ENCODE data around the gene TSC22D1. TPM values are rescaled to one million over a fixed set of nuclear protein-coding genes. Genes with fewer than 3 reads are reported as not detected.

Gene TSC22D1
- total RNA-seq, 1 donor from 2014 or later, result 153 TPM

DNA sequence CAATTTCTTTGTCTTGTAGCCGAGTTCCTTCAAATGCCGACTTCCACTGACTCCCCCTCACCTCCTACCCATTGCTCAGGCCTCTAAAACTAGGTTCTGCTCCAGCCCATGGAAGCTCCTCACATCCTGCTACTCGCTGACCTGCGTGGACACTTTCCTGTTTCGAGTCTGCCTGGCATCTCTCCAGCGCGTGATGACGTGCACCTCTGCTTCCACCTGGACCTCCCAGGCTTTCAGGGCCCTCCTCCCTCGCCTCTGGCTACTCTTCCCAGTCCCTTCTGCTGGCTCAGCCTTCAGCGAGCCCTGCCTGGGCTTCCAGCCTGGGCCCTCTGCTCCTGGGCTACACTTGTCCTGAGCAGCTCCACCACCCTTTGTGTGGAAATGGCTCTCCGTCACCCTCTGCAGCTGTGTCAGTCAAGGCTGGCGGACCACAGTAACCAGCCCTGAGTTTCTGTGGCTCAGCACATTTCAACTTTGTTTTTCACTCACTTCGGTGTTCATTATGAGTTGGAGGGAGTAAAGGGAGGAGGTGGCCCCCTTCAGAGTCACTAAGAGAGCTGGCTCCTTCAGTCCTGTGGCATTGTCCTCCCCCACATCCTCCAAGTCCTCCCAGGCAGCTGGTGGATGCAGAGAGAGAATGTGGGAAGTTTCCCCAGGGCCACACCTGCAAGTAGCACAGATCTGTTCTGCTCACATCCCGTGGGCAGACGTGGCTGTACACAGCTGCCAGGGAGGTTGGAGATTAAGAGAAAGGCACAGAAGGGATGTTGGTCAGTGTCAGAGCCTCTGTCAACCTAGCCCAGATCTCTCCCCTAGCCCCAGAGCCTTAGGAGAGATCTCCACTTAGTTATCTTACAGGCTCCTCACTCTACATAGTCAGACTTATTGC, 153.1 kb downstream of the TSC22D1 start:
- peaks cover 4% of the 10 kb centered on the region for H3K9me3 Mint-ChIP-seq (ENCODE audit: low read depth)
- H3K36me3 Mint-ChIP-seq (ENCODE audit: insufficient read depth), result peaks cover 2% of the 10 kb centered on the region
- DNase-seq (ENCODE audit: low spot score, unreplicated experiment), result no peak
- H3K27ac Mint-ChIP-seq, result no peak overlapping the region
- TF ChIP-seq, protein P1, sequence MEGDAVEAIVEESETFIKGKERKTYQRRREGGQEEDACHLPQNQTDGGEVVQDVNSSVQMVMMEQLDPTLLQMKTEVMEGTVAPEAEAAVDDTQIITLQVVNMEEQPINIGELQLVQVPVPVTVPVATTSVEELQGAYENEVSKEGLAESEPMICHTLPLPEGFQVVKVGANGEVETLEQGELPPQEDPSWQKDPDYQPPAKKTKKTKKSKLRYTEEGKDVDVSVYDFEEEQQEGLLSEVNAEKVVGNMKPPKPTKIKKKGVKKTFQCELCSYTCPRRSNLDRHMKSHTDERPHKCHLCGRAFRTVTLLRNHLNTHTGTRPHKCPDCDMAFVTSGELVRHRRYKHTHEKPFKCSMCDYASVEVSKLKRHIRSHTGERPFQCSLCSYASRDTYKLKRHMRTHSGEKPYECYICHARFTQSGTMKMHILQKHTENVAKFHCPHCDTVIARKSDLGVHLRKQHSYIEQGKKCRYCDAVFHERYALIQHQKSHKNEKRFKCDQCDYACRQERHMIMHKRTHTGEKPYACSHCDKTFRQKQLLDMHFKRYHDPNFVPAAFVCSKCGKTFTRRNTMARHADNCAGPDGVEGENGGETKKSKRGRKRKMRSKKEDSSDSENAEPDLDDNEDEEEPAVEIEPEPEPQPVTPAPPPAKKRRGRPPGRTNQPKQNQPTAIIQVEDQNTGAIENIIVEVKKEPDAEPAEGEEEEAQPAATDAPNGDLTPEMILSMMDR (IDR thresholded peaks at IDR 0.05; ENCODE audit: unreplicated experiment), result no peak
- no peak overlapping the region for H3K4me3 Mint-ChIP-seq (ENCODE audit: low read depth)
- H3K4me1 Mint-ChIP-seq (ENCODE audit: low read depth), result peaks cover 4% of the 10 kb centered on the region
- H3K27me3 Mint-ChIP-seq, result peaks cover 16% of the 10 kb centered on the region

DNA sequence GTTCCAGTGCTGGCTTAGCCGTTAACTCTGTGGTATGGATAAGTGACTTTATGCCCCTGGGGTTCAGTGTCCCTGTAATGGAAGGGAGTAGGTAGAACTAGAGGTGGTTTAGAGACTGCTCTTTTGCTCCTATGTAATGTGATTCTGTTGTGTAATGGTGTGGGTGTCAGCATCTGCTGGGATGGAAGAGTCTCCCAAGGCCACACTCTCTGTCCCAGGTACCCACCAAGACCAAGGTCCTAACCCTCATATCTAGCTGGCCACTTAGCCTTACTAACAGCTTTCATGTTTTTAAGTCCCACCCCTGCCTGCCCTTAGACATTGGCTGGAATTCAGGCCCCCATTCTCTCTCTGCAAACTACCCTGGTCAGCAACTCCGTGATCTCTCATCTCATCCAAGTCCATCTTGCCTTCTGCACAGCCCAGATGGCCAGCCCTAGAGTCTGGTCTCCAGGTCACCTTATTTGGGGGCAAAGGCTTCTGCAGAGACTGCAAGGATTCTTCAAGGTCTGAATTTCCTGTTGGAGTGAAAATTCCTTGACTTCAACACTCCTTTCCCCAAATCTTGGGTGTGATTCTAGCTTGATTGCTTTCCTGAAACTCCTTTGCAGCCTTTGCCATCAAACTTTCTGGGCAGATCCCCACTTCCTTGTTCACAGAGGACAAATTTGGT, 154.1 kb downstream of the TSC22D1 start:
- Mint-ChIP-seq H3K4me1 (ENCODE audit: low read depth) (peaks cover 7% of the 10 kb centered on the region), H3K27me3 (peaks cover 16% of the 10 kb centered on the region), H3K9me3 (ENCODE audit: low read depth) (no peaks in the 10 kb centered on the region), H3K4me3 (ENCODE audit: low read depth) (no peak overlapping the region), H3K27ac (no peak overlapping the region), H3K36me3 (ENCODE audit: insufficient read depth) (no peaks in the 10 kb centered on the region)
- TF ChIP-seq, protein P1 (IDR thresholded peaks at IDR 0.05; ENCODE audit: unreplicated experiment), result no peak
- no peak for DNase-seq (ENCODE audit: low spot score, unreplicated experiment)

DNA sequence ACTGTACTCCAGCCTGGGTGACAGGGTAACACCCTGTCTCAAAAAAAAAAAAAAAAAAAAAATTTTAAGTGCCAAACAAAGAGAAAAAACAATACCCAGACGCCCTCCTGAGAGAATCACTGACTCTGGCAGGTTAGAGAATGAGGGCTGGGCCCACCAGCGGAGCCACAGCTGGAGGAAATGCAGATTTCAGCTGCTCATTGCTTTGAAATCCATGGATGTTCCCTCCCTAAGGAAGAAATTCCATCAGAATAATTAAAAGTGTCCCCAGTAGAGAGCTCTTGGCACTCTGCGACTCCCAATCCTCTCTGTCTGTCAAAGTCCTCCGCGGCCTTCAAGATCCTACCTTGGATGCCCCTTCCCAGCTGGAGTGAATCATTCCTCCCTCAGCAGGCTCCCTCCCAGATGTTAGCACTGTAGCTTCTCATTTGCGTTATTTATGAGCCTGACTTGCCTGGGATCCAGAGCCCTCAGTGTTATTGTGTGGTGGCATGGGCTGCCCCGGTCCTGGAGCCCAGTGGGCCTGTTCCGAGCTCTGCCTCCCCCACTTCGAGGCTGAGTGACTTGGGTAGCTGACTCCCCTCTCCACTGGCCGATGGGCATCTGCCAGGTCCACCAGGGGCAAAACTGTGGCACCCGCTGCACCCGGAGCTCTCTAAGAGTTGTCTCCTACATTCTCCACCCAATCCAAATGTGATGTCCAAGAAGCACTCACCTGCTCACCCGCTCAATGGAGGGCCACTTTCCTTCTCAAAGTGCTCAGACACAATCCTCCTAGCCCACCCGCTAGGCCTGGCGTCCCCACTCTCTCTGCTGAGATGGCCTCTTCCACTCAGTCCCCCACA, 155.5 kb downstream of the TSC22D1 start:
- Mint-ChIP-seq H3K9me3 (ENCODE audit: low read depth) (no peaks in the 10 kb centered on the region), H3K4me3 (ENCODE audit: low read depth) (no peak overlapping the region), H3K4me1 (ENCODE audit: low read depth) (peaks cover 7% of the 10 kb centered on the region), H3K36me3 (ENCODE audit: insufficient read depth) (no peaks in the 10 kb centered on the region), H3K27ac (peak overlapping the region; percentile 80), H3K27me3 (peaks cover 17% of the 10 kb centered on the region)
- no peak for DNase-seq (ENCODE audit: low spot score, unreplicated experiment)
- TF ChIP-seq, protein P1 (IDR thresholded peaks at IDR 0.05; ENCODE audit: unreplicated experiment), result no peak

- TF ChIP-seq, protein P1 (IDR thresholded peaks at IDR 0.05; ENCODE audit: unreplicated experiment), result no peak
- no peak for DNase-seq (ENCODE audit: low spot score, unreplicated experiment)
- Mint-ChIP-seq H3K4me3 (ENCODE audit: low read depth) (no peak overlapping the region), H3K4me1 (ENCODE audit: low read depth) (peaks cover 7% of the 10 kb centered on the region), H3K36me3 (ENCODE audit: insufficient read depth) (no peaks in the 10 kb centered on the region), H3K27ac (no peak overlapping the region), H3K27me3 (peaks cover 15% of the 10 kb centered on the region), H3K9me3 (ENCODE audit: low read depth) (no peaks in the 10 kb centered on the region)
Observed at GRCh38 chr13:44417876-44418275, 158.3 kb downstream of the TSC22D1 start.

- Mint-ChIP-seq H3K36me3 (ENCODE audit: insufficient read depth) (no peaks in the 10 kb centered on the region), H3K27ac (no peak overlapping the region), H3K27me3 (peaks cover 11% of the 10 kb centered on the region), H3K4me3 (ENCODE audit: low read depth) (no peak overlapping the region), H3K9me3 (ENCODE audit: low read depth) (no peaks in the 10 kb centered on the region), H3K4me1 (ENCODE audit: low read depth) (peaks cover 7% of the 10 kb centered on the region)
- DNase-seq (ENCODE audit: low spot score, unreplicated experiment), result no peak
- TF ChIP-seq, protein P1 (IDR thresholded peaks at IDR 0.05; ENCODE audit: unreplicated experiment), result no peak
Observed at GRCh38 chr13:44417446-44417845, 158.7 kb downstream of the TSC22D1 start.

Measured in progenitor cell of endocrine pancreas (in vitro differentiated cells).